ENCODE data around the gene DNAH14.
"Not testable (repeated sequence)": the region's sequence is repeated elsewhere in the genome, so short reads cannot be mapped to it uniquely, and the experiment has no call there.

DNAH14 gene

DNA sequence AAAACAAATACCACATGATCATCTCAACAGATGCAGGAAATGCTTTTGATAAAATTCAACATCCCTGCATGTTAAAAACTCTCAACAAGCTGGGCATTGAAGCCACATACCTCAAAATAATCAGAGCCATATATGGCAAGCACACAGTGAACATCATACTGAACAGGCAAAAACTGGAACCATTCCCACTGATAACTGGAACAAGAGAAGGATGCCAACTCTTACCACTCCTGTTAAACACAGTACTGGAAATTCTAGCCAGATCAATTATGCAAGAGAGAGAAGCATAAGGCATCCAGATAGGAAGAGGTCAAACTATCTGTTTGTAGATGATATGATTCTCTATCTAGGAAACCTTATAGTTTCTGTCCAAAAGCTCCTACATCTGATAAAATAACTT, 91.6 kb downstream of the DNAH14 start:
- no peak overlapping the region for H4K91ac ChIP-seq (ENCODE audit: low read depth, low read length, poor library complexity)
- no peak overlapping the region for H3K27ac ChIP-seq (replicated peaks; ENCODE audit: low read length)
- no peak overlapping the region for H2BK120ac ChIP-seq (ENCODE audit: low read depth, low read length)
- H3K4me3 ChIP-seq (ENCODE audit: low read length in 2 of 2), result no peak overlapping the region
- DNase-seq (ENCODE audit: low spot score), result no peak
- no peak overlapping the region for H3K18ac ChIP-seq (ENCODE audit: low read length)
- H4K8ac ChIP-seq (ENCODE audit: low read depth, low read length), result no peak overlapping the region
- H3K9ac ChIP-seq (ENCODE audit: low read depth, low read length, poor library complexity), result no peak overlapping the region
- no peak overlapping the region for H2BK12ac ChIP-seq (ENCODE audit: low read length)
- H3K23ac ChIP-seq (ENCODE audit: low read depth, low read length, poor library complexity), result no peak overlapping the region
- no peak overlapping the region for H2BK5ac ChIP-seq (ENCODE audit: low read length)
- H2AK5ac ChIP-seq (ENCODE audit: low read depth, low read length), result no peak overlapping the region
- no peaks in the 10 kb centered on the region for H3K27me3 ChIP-seq (ENCODE audit: control insufficient read depth in 3 of 3, insufficient read depth in 3 of 3, low read depth in 1 of 3, low read length in 3 of 3)
- no peak overlapping the region for H2AFZ ChIP-seq (ENCODE audit: low read length)
- H3K36me3 ChIP-seq (replicated peaks in 1 of 2; ENCODE audit: control insufficient read depth in 2 of 2, insufficient read depth in 2 of 2, low read length in 2 of 2), result peaks cover 2 to 4% of the 10 kb centered on the region in 2 donors
- no peak overlapping the region for H3K4ac ChIP-seq (ENCODE audit: low read length)
- H3K4me1 ChIP-seq (ENCODE audit: control insufficient read depth in 2 of 2, insufficient read depth in 1 of 2, low read depth in 1 of 2, low read length in 2 of 2), result no peaks in the 10 kb centered on the region
- H2BK15ac ChIP-seq (ENCODE audit: low read length), result no peak overlapping the region
- H3K79me1 ChIP-seq (ENCODE audit: low read depth, low read length), result no peaks in the 10 kb centered on the region
- H3K4me2 ChIP-seq (ENCODE audit: insufficient read depth, low read length, poor library complexity, severe bottlenecking), result no peak overlapping the region
- peaks cover 4 to 13% of the 10 kb centered on the region in 2 donors for H3K9me3 ChIP-seq (replicated peaks in 1 of 2; ENCODE audit: control insufficient read depth in 2 of 2, insufficient read depth in 1 of 2, low read depth in 1 of 2, low read length in 2 of 2)
- no peak overlapping the region for H3K14ac ChIP-seq (ENCODE audit: low read length)

DNA sequence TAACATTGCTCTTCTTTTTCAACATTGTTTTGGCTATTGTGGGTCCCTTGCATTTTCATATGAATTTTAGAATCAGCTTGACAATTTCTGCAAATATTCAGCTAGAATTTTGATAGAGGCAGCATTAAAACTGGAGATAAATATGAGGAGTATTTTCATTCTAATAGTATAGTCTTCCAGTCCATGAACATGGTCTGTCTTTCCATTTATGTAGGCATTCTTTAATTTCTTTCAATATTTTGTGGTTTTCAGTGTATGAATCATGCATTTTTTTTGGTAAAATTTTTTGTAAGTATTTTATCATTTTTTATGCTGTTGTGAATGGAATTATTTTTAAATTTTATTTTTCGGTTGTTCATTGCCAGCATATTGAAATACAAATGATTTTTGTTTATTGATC, 97.2 kb downstream of the DNAH14 start:
- no peak overlapping the region for H2BK12ac ChIP-seq (ENCODE audit: low read length)
- H3K23ac ChIP-seq (ENCODE audit: low read depth, low read length, poor library complexity), result no peak overlapping the region
- no peaks in the 10 kb centered on the region for H3K79me1 ChIP-seq (ENCODE audit: low read depth, low read length)
- no peak overlapping the region for H4K91ac ChIP-seq (ENCODE audit: low read depth, low read length, poor library complexity)
- H3K18ac ChIP-seq (ENCODE audit: low read length), result no peak overlapping the region
- no peaks in the 10 kb centered on the region for H3K4me1 ChIP-seq (ENCODE audit: control insufficient read depth in 2 of 2, insufficient read depth in 1 of 2, low read depth in 1 of 2, low read length in 2 of 2)
- WGBS, 2 donors (ENCODE audit: extremely low coverage in 2 of 2, insufficient read length in 2 of 2, insufficient replicate concordance in 1 of 2), result no CpG with 5 or more reads among the region's 1 CpG
- no peak for DNase-seq (ENCODE audit: low spot score)
- H3K14ac ChIP-seq (ENCODE audit: low read length), result no peak overlapping the region
- no peak overlapping the region for H3K4me2 ChIP-seq (ENCODE audit: insufficient read depth, low read length, poor library complexity, severe bottlenecking)
- no peaks in the 10 kb centered on the region for H3K36me3 ChIP-seq (replicated peaks in 1 of 2; ENCODE audit: control insufficient read depth in 2 of 2, insufficient read depth in 2 of 2, low read length in 2 of 2)
- H2BK5ac ChIP-seq (ENCODE audit: low read length), result no peak overlapping the region
- H2AK5ac ChIP-seq (ENCODE audit: low read depth, low read length), result no peak overlapping the region
- H2BK15ac ChIP-seq (ENCODE audit: low read length), result no peak overlapping the region
- peaks cover 0 to 4% of the 10 kb centered on the region in 2 donors for H3K9me3 ChIP-seq (replicated peaks in 1 of 2; ENCODE audit: control insufficient read depth in 2 of 2, insufficient read depth in 1 of 2, low read depth in 1 of 2, low read length in 2 of 2)
- no peak overlapping the region for H2BK120ac ChIP-seq (ENCODE audit: low read depth, low read length)
- H3K4me3 ChIP-seq (ENCODE audit: low read length in 2 of 2), result no peak overlapping the region
- no peaks in the 10 kb centered on the region for H3K27me3 ChIP-seq (ENCODE audit: control insufficient read depth in 3 of 3, insufficient read depth in 3 of 3, low read depth in 1 of 3, low read length in 3 of 3)
- H4K8ac ChIP-seq (ENCODE audit: low read depth, low read length), result no peak overlapping the region
- no peak overlapping the region for H2AFZ ChIP-seq (ENCODE audit: low read length)
- no peak overlapping the region for H3K27ac ChIP-seq (replicated peaks; ENCODE audit: low read length)
- no peak overlapping the region for H3K4ac ChIP-seq (ENCODE audit: low read length)
- no peak overlapping the region for H3K9ac ChIP-seq (ENCODE audit: low read depth, low read length, poor library complexity)

DNA sequence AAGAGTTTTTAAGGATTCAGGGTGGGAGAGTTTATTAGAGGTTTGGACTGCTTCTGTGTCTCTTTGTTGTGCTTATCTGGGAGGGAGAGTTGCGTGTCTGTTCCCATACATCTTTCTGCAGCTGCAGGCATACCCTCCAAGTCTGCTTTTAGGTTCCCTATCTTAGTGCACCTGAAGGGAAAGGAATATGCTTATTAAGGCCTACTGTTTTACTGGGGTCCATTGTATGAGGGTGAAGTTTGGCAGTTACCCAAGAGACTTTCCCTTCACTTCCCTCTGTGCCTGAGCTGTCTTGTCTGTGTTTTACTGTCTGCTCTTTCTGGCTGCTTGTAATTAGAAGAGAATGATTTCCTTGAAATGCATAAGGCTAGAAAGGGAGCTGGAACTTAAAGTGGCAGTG, 107.0 kb downstream of the DNAH14 start:
- not testable (repeated sequence) for H3K27me3 ChIP-seq (ENCODE audit: control insufficient read depth in 3 of 3, insufficient read depth in 3 of 3, low read depth in 1 of 3, low read length in 3 of 3); H2BK12ac ChIP-seq (ENCODE audit: low read length); H2AK5ac ChIP-seq (ENCODE audit: low read depth, low read length); H4K8ac ChIP-seq (ENCODE audit: low read depth, low read length); H2BK120ac ChIP-seq (ENCODE audit: low read depth, low read length); H3K9ac ChIP-seq (ENCODE audit: low read depth, low read length, poor library complexity); H2BK5ac ChIP-seq (ENCODE audit: low read length); H4K91ac ChIP-seq (ENCODE audit: low read depth, low read length, poor library complexity); H3K36me3 ChIP-seq (replicated peaks in 1 of 2; ENCODE audit: control insufficient read depth in 2 of 2, insufficient read depth in 2 of 2, low read length in 2 of 2); H3K14ac ChIP-seq (ENCODE audit: low read length); H3K4me2 ChIP-seq (ENCODE audit: insufficient read depth, low read length, poor library complexity, severe bottlenecking); DNase-seq (ENCODE audit: low spot score); H3K23ac ChIP-seq (ENCODE audit: low read depth, low read length, poor library complexity); H3K4ac ChIP-seq (ENCODE audit: low read length); H2AFZ ChIP-seq (ENCODE audit: low read length); H3K4me3 ChIP-seq (ENCODE audit: low read length in 2 of 2); H3K27ac ChIP-seq (replicated peaks; ENCODE audit: low read length); H3K4me1 ChIP-seq (ENCODE audit: control insufficient read depth in 2 of 2, insufficient read depth in 1 of 2, low read depth in 1 of 2, low read length in 2 of 2); H3K18ac ChIP-seq (ENCODE audit: low read length); H3K79me1 ChIP-seq (ENCODE audit: low read depth, low read length); H3K9me3 ChIP-seq (replicated peaks in 1 of 2; ENCODE audit: control insufficient read depth in 2 of 2, insufficient read depth in 1 of 2, low read depth in 1 of 2, low read length in 2 of 2); H2BK15ac ChIP-seq (ENCODE audit: low read length)
- no CpG with 5 or more reads among the region's 1 CpG for WGBS, 2 donors (ENCODE audit: extremely low coverage in 2 of 2, insufficient read length in 2 of 2, insufficient replicate concordance in 1 of 2)

DNA sequence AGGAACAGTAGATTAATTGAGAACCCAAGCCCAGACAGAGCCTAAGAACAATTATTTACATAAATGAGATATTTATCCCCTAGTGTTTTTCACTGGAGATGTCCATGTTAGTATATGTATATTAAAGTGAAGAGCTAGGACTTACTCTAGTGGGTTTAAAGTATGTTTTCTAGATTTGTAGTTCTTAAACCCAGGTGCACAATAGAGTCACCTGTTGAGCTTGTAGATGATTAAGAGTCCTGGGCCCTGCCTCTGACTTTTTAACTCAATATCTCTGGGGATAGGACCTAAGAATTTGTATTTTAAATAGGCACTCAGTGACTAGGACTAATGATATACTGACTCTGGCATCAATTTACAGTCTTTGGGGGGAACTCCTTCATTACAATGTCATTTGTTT, 112.8 kb downstream of the DNAH14 start:
- H2BK15ac ChIP-seq (ENCODE audit: low read length), result no peak overlapping the region
- no peak overlapping the region for H3K4ac ChIP-seq (ENCODE audit: low read length)
- H3K36me3 ChIP-seq (replicated peaks in 1 of 2; ENCODE audit: control insufficient read depth in 2 of 2, insufficient read depth in 2 of 2, low read length in 2 of 2), result peaks cover 0 to 3% of the 10 kb centered on the region in 2 donors
- H2AK5ac ChIP-seq (ENCODE audit: low read depth, low read length), result no peak overlapping the region
- H3K27ac ChIP-seq (replicated peaks; ENCODE audit: low read length), result no peak overlapping the region
- peaks cover 0 to 2% of the 10 kb centered on the region in 2 donors for H3K4me1 ChIP-seq (ENCODE audit: control insufficient read depth in 2 of 2, insufficient read depth in 1 of 2, low read depth in 1 of 2, low read length in 2 of 2)
- H3K9me3 ChIP-seq (replicated peaks in 1 of 2; ENCODE audit: control insufficient read depth in 2 of 2, insufficient read depth in 1 of 2, low read depth in 1 of 2, low read length in 2 of 2), result no peaks in the 10 kb centered on the region
- H3K18ac ChIP-seq (ENCODE audit: low read length), result no peak overlapping the region
- H3K4me2 ChIP-seq (ENCODE audit: insufficient read depth, low read length, poor library complexity, severe bottlenecking), result no peak overlapping the region
- H3K14ac ChIP-seq (ENCODE audit: low read length), result no peak overlapping the region
- H2AFZ ChIP-seq (ENCODE audit: low read length), result no peak overlapping the region
- no peak overlapping the region for H2BK120ac ChIP-seq (ENCODE audit: low read depth, low read length)
- no peak overlapping the region for H4K91ac ChIP-seq (ENCODE audit: low read depth, low read length, poor library complexity)
- DNase-seq (ENCODE audit: low spot score), result no peak
- H2BK5ac ChIP-seq (ENCODE audit: low read length), result no peak overlapping the region
- H3K27me3 ChIP-seq (ENCODE audit: control insufficient read depth in 3 of 3, insufficient read depth in 3 of 3, low read depth in 1 of 3, low read length in 3 of 3), result no peaks in the 10 kb centered on the region
- no peak overlapping the region for H3K9ac ChIP-seq (ENCODE audit: low read depth, low read length, poor library complexity)
- no peak overlapping the region for H3K23ac ChIP-seq (ENCODE audit: low read depth, low read length, poor library complexity)
- no peaks in the 10 kb centered on the region for H3K79me1 ChIP-seq (ENCODE audit: low read depth, low read length)
- no peak overlapping the region for H3K4me3 ChIP-seq (ENCODE audit: low read length in 2 of 2)
- H2BK12ac ChIP-seq (ENCODE audit: low read length), result no peak overlapping the region
- H4K8ac ChIP-seq (ENCODE audit: low read depth, low read length), result no peak overlapping the region

All from neuronal stem cell (in vitro differentiated cells).